ENCODE measurements around the gene PACRG. TPM values are rescaled to one million over a fixed set of nuclear protein-coding genes. Genes with fewer than 3 reads are reported as not detected.

Gene PACRG
- total and polyA plus RNA-seq, 2 of the 13 experiments (the other 11 are each of a cell fraction or from before 2014, with no cell fraction given), result 0.13 TPM; not detected in 1

DNA sequence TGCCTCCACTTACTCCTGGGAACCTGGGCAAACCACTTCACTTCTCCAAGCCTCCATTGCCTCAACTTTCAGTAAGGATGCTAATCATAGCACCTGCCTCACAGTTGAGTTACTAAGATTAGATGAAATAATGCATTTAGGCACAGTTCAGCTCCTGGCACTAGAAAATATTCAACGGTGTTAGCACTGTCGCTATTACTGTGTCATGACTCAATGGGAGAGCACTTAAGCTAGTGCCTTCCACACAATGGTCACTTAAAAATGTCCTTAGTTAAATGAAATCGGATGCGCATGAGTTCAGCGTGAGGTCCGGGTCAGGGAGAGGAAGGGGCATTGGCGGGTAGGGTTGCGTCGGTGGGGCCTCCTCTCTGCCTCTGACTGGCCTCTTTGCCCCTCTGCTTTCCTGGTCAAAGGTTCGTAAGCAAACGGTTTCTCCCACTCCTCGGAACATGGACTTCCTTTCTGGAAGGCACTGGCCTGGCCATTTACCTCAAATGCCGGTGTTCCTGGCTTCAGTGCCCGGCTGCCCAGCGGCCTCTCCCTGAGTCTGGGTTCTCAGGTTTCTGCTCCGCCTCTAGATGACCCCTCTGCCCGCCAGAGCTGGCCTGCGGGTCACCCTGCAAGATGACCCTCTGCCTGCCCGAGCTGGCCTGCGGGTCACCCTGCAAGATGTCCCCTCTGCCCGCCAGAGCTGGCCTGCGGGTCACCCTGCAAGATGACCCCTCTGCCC lies 562.9 kb downstream of the PACRG start:
- peaks cover 2 to 20% of the 10 kb centered on the region in 2 experiments; a peak in 4 of 5 replicates for H3K27me3 ChIP-seq (ENCODE audit: control insufficient read depth in 1 of 2, insufficient read depth in 2 of 2, low read length in 2 of 2)
- FAIRE-seq (no peak), DNase-seq (ENCODE audit: low spot score) (no peak), ATAC-seq (no peak)
- H3K4me2 ChIP-seq (ENCODE audit: low read depth, low read length), result no peak overlapping the region
- intact Hi-C loops (cut with micrococcal nuclease; ENCODE audit: unreplicated experiment) (no loop called here), in situ Hi-C loops (cut with HindIII; ENCODE audit: extremely low pct_ligation_motif_present, low pct_unique_long_range_greater_than_20kb) (no loop called here)
- no peak overlapping the region for H3K9ac ChIP-seq (ENCODE audit: insufficient read depth, low read depth, low read length)
- no peak overlapping the region for H3K27ac ChIP-seq (ENCODE audit: extremely low read length, insufficient read depth, low read length)
- H3K4me1 ChIP-seq (ENCODE audit: insufficient read depth, low read length), result no peaks in the 10 kb centered on the region
- CTCF ChIA-PET (ENCODE audit: low intra/inter-chr PET ratio, low total read pairs), result no interaction called here
- no peaks in the 10 kb centered on the region for H3K36me3 ChIP-seq (replicated peaks in 1 of 2; ENCODE audit: control insufficient read depth in 1 of 2, insufficient read depth in 2 of 2, low read length in 2 of 2)
- POLR2A ChIA-PET, result no interaction called here
- no peaks in the 10 kb centered on the region for H4K20me1 ChIP-seq (ENCODE audit: insufficient read depth, low read length)
- no peak for TF ChIP-seq ZNF776 (CRISPR knock-in tag; IDR thresholded peaks at IDR 0.05)
- TF ChIP-seq RBM39 (IDR thresholded peaks at IDR 0.05; ENCODE audit: low read depth, low read length, poor library complexity, severe bottlenecking), result no peak
- TF ChIP-seq, protein P1, sequence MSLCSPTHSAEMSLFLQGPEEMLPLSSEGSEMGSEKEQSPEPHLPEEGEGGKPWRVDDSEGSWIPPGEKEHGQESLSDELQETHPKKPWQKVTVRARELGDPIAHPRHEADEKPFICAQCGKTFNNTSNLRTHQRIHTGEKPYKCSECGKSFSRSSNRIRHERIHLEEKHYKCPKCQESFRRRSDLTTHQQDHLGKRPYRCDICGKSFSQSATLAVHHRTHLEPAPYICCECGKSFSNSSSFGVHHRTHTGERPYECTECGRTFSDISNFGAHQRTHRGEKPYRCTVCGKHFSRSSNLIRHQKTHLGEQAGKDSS (CRISPR knock-in tag; IDR thresholded peaks at IDR 0.05; ENCODE audit: borderline replicate concordance, low read depth), result no peak
- TF ChIP-seq ATF1 (CRISPR knock-in tag; IDR thresholded peaks at IDR 0.05), result no peak
- no peak for TF ChIP-seq ZNF781 (CRISPR knock-in tag; IDR thresholded peaks at IDR 0.05; ENCODE audit: borderline replicate concordance, not compliant biosample characterization)
- TF ChIP-seq, protein P2, sequence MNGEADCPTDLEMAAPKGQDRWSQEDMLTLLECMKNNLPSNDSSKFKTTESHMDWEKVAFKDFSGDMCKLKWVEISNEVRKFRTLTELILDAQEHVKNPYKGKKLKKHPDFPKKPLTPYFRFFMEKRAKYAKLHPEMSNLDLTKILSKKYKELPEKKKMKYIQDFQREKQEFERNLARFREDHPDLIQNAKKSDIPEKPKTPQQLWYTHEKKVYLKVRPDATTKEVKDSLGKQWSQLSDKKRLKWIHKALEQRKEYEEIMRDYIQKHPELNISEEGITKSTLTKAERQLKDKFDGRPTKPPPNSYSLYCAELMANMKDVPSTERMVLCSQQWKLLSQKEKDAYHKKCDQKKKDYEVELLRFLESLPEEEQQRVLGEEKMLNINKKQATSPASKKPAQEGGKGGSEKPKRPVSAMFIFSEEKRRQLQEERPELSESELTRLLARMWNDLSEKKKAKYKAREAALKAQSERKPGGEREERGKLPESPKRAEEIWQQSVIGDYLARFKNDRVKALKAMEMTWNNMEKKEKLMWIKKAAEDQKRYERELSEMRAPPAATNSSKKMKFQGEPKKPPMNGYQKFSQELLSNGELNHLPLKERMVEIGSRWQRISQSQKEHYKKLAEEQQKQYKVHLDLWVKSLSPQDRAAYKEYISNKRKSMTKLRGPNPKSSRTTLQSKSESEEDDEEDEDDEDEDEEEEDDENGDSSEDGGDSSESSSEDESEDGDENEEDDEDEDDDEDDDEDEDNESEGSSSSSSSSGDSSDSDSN (CRISPR knock-in tag; IDR thresholded peaks at IDR 0.05), result no peak
- no peaks in the 10 kb centered on the region for H3K9me3 ChIP-seq (ENCODE audit: low read length)
- no peak overlapping the region for H3K4me3 ChIP-seq (replicated peaks in 1 of 3; ENCODE audit: insufficient read depth in 1 of 3, low read depth in 2 of 3, low read length in 3 of 3)
- H2AFZ ChIP-seq (ENCODE audit: low read length), result no peak overlapping the region
- BruUV-seq (replicated peaks), result no TSS peak
- no peaks in the 10 kb centered on the region for H3K79me2 ChIP-seq (ENCODE audit: insufficient read depth, low read length)
- 71% methylated on average over 18 of the region's 22 CpGs for WGBS (ENCODE audit: low lambda C conversion rate)
